BLaER1 treated with 17β-estradiol and CSF1 and Interleukin-3, amounts not matched to agents 10 nM and 100 nM (cell line): Measurements from ENCODE around the gene WBP2NL.

Experiments
- H3K27ac ChIP-seq, 11 experiments: shearing (Covaris generic); formaldehyde crosslinking; 2 replicates each; pipeline ENCODE4 v1.8.1; 2022
- H3K27me3 ChIP-seq, 11 experiments: shearing (Covaris generic); formaldehyde crosslinking; 2 replicates each; pipeline ENCODE4 v1.8.1; 2022
- H3K36me3 ChIP-seq, 11 experiments: shearing (Covaris generic); formaldehyde crosslinking; 2 replicates each; pipeline ENCODE4 v1.8.1; 2022
- H3K4me1 ChIP-seq, 10 experiments: shearing (Covaris generic); formaldehyde crosslinking; 2 replicates each; pipeline ENCODE4 v1.8.1; 2022
- H3K4me2 ChIP-seq, 11 experiments: shearing (Covaris generic); formaldehyde crosslinking; 2 replicates each; pipeline ENCODE4 v1.8.1; 2022
- H3K4me3 ChIP-seq, 10 experiments: shearing (Covaris generic); formaldehyde crosslinking; 2 replicates each; pipeline ENCODE4 v1.8.1; 2022
- H3K9ac ChIP-seq, 11 experiments: shearing (Covaris generic); formaldehyde crosslinking; 2 replicates each; pipeline ENCODE4 v1.8.1; 2022
- H3K9me3 ChIP-seq, 11 experiments: shearing (Covaris generic); formaldehyde crosslinking; replicated peaks in 1 of 11; 2 replicates each; pipeline ENCODE4 v1.8.1; 2022
- H4K20me1 ChIP-seq, 11 experiments: shearing (Covaris generic); formaldehyde crosslinking; 2 replicates each; pipeline ENCODE4 v1.8.1; 2022
- Cebpa-rat ChIP-seq, 11 experiments: shearing (Covaris generic); IDR thresholded peaks; 2 replicates each; pipeline ENCODE4 v1.8.1; 2022

Gene WBP2NL

DNA sequence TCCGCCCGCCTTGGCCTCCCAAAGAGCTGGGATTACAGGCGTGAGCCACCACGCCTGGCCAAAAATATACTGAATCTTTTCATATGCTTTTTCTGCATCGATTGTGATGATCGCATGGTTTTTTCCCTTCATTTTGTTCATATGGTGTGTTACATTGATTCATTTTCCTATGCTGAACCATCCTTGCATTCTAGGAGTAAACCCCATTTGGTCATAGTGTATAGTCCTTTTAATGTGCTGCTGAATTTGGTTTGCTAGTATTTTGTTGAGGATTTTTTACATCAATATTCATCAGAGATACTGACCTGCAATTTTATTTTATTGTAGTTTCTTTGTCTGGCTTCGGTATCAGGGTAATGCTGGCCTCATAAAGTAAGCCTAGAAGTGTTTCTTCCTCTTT is 12.2 kb downstream of the WBP2NL start:
- H3K4me3 ChIP-seq = no peak overlapping the region
- no peak overlapping the region for H3K4me2 ChIP-seq
- no peak overlapping the region for H3K9ac ChIP-seq
- no peak for TF ChIP-seq Cebpa-rat (IDR thresholded peaks at IDR 0.05)
- peaks cover 31 to 45% (median 42%) of the 10 kb centered on the region in 11 experiments for H3K9me3 ChIP-seq
- no peaks in the 10 kb centered on the region for H3K36me3 ChIP-seq
- H3K27ac ChIP-seq = no peak overlapping the region
- H3K4me1 ChIP-seq = no peaks in the 10 kb centered on the region
- H4K20me1 ChIP-seq = no peaks in the 10 kb centered on the region
- H3K27me3 ChIP-seq = no peaks in the 10 kb centered on the region

DNA sequence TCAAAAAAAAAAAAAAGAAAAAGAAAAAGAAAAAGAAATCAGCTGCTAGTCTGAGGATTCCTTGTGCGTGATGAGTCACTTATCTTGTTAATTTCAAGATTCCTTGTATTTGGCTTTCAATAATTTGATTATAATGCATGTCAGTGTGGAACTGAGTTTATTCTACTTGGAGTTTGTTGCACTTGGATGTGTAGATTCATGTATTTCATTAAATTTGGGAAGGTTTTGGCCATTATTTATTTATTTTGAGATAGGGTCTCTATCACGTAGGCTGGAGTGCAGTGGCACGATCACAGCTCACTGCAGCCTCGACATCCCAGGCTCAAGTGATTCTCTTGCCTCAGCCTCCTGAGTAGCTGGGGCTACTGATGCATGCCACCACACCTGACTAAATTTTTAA is 14.8 kb downstream of the WBP2NL start:
- Histone ChIP-seq H3K36me3 (no peaks in the 10 kb centered on the region), H3K9ac (no peak overlapping the region), H3K4me2 (no peak overlapping the region), H3K9me3 (peaks cover 31 to 36% (median 33%) of the 10 kb centered on the region in 11 experiments), H3K27me3 (no peaks in the 10 kb centered on the region), H3K4me1 (no peaks in the 10 kb centered on the region), H3K4me3 (no peak overlapping the region), H4K20me1 (no peaks in the 10 kb centered on the region), H3K27ac (no peak overlapping the region)
- no peak for TF ChIP-seq Cebpa-rat (IDR thresholded peaks at IDR 0.05)

DNA sequence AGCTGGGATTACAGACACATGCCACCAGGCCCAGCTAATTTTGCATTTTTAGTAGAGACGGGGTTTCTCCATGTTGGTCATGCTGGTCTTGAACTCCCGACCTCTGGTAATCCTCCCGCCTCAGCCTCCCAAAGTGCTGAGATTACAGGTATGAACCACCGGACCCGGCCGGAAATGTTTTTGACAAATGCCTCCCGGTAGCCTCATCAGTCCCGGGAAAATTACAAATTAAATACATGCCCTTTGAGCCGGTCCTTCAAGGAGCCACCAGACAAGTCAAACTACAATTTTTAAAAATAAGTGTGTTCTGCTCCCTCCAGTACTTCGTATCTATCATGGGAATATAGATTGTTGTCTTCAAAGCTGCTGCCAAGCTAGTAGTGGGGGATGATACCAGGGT is 17.5 kb downstream of the WBP2NL start:
- Histone ChIP-seq H3K4me3 (no peak overlapping the region), H3K4me2 (no peak overlapping the region), H4K20me1 (no peaks in the 10 kb centered on the region), H3K27ac (no peak overlapping the region), H3K9ac (no peak overlapping the region), H3K4me1 (no peaks in the 10 kb centered on the region), H3K27me3 (no peaks in the 10 kb centered on the region), H3K36me3 (no peaks in the 10 kb centered on the region), H3K9me3 (peaks cover 6 to 8% (median 8%) of the 10 kb centered on the region in 11 experiments; a peak in 21 of 22 replicates)
- TF ChIP-seq Cebpa-rat (IDR thresholded peaks at IDR 0.05) = no peak

DNA sequence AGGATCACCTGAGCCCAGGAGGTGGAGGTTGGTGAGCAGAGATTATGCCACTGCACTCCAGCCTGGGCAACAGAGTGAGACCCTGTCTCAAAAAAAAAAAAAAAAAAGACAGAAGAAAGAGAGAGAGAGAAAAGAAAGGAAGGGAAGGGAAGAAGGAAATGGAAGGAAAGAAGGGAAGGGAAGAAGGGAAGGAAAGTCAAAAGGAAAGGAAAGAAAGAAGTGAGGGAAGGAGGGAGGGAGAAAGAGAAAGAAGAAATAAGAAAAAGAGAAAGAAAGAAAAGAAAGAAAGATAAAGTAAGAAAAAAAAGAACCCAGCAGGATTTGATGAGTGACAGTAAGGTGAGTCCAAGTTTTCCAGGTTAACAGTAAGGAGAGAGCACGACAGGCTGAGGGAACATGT is 19.6 kb downstream of the WBP2NL start:
- H3K27me3 ChIP-seq = no peaks in the 10 kb centered on the region

DNA sequence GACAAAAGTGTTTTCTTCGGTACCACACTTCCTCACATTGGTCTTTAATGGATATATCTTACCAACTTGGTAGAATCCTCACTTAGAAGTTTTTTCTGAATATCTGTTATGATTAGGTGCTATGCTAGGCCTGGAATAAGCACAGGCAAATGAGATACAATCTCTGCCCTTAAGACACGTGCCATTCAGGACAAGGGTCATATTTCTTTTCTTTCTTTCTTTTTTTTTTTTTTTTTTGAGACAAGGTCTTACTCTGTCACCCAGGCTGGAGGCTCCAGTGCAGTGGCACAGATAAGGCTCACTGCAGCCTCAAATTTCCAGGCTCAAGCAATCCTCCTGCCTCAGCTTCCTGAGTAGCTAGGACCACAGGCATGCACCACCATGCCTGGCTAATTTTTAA is 23.0 kb downstream of the WBP2NL start:
- no peak overlapping the region for H3K9ac ChIP-seq
- H3K36me3 ChIP-seq = no peaks in the 10 kb centered on the region
- no peak overlapping the region for H3K27ac ChIP-seq
- no peak overlapping the region; a peak in 1 of 22 replicates for H3K4me2 ChIP-seq
- H3K9me3 ChIP-seq = 0 out of 22 replicates have a peak, but pooled peaks cover 0 to 4% (median 0%) of the 10 kb centered on the region in 11 experiments
- H4K20me1 ChIP-seq = no peaks in the 10 kb centered on the region
- TF ChIP-seq Cebpa-rat (IDR thresholded peaks at IDR 0.05) = no peak
- H3K4me3 ChIP-seq = no peak overlapping the region
- no peaks in the 10 kb centered on the region for H3K27me3 ChIP-seq
- peaks cover 0 to 24% (median 4%) of the 10 kb centered on the region in 10 experiments; a peak in 12 of 20 replicates for H3K4me1 ChIP-seq

More for the DNA sequence above, 19.6 kb downstream of the WBP2NL start:
- Histone ChIP-seq H3K36me3 (no peaks in the 10 kb centered on the region), H3K4me1 (peaks cover 0 to 12% (median 4%) of the 10 kb centered on the region in 10 experiments; a peak in 12 of 20 replicates), H4K20me1 (no peaks in the 10 kb centered on the region), H3K9me3 (no peaks in the 10 kb centered on the region), H3K4me3 (no peak overlapping the region), H3K9ac (no peak overlapping the region), H3K27ac (no peak overlapping the region), H3K4me2 (no peak overlapping the region)
- no peak for TF ChIP-seq Cebpa-rat (IDR thresholded peaks at IDR 0.05)

DNA sequence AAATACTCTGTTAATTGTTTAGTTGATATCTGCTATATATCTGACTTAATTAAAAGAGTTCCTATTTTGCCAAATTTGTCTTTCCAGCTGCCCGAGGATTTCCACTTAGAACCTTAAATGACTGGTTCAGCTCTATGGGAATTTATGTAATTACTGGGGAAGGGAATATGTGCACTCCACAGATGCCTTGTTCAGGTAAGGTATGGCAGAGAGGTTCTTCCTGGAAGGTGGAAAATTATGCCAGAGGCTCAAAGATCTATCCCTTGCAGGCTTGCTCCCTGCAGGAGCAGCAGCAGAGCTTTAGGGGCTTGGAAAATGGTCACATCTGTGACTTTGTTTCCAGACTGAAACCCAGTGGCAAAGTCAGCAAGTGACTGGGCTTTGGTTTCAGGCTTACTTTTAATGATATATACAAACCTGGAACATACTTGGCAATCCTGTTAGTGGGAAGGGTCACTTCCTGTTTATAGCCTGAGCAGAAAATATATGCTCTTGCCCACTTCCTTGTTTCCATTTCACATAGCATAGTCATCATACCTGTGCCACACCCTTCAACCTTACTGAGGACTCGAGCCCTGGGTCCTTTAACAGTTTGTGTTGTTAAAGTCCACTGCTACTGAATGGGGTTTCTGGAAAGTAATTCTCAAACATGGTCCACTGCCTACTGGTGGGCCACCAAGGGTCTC is 23.7 kb downstream of the WBP2NL start:
- H3K9ac ChIP-seq = no peak overlapping the region
- peak overlapping the region in 5 of 11 experiments; percentile 45 to 66 (median 59); a peak in 11 of 22 replicates for H3K4me2 ChIP-seq

DNA sequence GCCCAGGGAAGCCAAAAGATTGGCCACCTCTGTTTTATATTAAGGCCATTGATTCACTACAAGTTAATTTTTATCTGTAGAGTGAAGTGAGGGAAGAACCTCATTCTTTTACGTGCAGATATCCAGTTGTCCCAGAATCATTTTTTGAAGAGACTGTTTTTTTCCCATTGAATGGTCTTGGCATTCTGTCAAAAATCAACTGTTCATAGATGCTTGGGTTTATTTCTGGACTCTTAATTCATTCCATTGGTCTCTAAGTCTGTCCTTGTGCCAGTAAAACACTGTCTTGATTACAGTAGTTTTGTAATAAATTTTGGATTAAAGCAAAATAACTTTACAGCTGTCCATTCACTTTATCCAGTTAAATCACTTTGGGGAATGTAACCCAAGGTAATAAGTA is 26.8 kb downstream of the WBP2NL start:
- H4K20me1 ChIP-seq = no peaks in the 10 kb centered on the region
- H3K4me1 ChIP-seq = peaks cover 0 to 24% (median 4%) of the 10 kb centered on the region in 10 experiments; a peak in 12 of 20 replicates
- H3K4me3 ChIP-seq = no peak overlapping the region
- H3K27me3 ChIP-seq = no peaks in the 10 kb centered on the region
- H3K36me3 ChIP-seq = no peaks in the 10 kb centered on the region
- H3K27ac ChIP-seq = no peak overlapping the region
- TF ChIP-seq Cebpa-rat (IDR thresholded peaks at IDR 0.05) = no peak
- H3K4me2 ChIP-seq = no peak overlapping the region
- no peak overlapping the region for H3K9ac ChIP-seq
- H3K9me3 ChIP-seq = 0 out of 22 replicates have a peak, but pooled peaks cover 0 to 4% (median 0%) of the 10 kb centered on the region in 11 experiments

More for the DNA sequence above, 23.7 kb downstream of the WBP2NL start:
- no peak for TF ChIP-seq Cebpa-rat (IDR thresholded peaks at IDR 0.05)
- Histone ChIP-seq H3K9me3 (0 out of 22 replicates have a peak, but pooled peaks cover 0 to 4% (median 0%) of the 10 kb centered on the region in 11 experiments), H3K4me1 (peaks cover 0 to 24% (median 4%) of the 10 kb centered on the region in 10 experiments; a peak in 12 of 20 replicates), H3K4me3 (no peak overlapping the region), H4K20me1 (no peaks in the 10 kb centered on the region), H3K27me3 (no peaks in the 10 kb centered on the region), H3K36me3 (no peaks in the 10 kb centered on the region), H3K27ac (no peak overlapping the region)

DNA sequence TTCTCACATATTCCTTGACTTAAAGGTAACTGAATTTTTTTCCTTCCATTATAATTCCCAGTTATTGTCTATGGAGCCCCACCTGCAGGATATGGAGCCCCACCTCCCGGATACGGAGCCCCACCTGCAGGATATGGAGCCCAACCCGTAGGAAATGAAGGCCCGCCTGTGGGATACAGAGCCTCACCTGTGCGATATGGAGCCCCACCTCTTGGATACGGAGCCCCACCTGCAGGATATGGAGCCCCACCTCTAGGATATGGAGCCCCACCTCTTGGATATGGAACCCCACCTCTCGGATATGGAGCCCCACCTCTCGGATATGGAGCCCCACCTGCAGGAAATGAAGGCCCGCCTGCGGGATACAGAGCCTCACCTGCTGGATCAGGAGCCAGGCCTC is 28.1 kb downstream of the WBP2NL start:
- Histone ChIP-seq H3K36me3 (no peaks in the 10 kb centered on the region), H3K4me2 (no peak overlapping the region), H3K4me3 (no peak overlapping the region), H3K9me3 (0 out of 22 replicates have a peak, but pooled peaks cover 0 to 4% (median 0%) of the 10 kb centered on the region in 11 experiments), H3K9ac (no peak overlapping the region), H3K27ac (no peak overlapping the region), H3K27me3 (no peaks in the 10 kb centered on the region), H4K20me1 (no peaks in the 10 kb centered on the region), H3K4me1 (peaks cover 0 to 36% (median 4%) of the 10 kb centered on the region in 10 experiments; a peak in 12 of 20 replicates)
- TF ChIP-seq Cebpa-rat (IDR thresholded peaks at IDR 0.05) = no peak

DNA sequence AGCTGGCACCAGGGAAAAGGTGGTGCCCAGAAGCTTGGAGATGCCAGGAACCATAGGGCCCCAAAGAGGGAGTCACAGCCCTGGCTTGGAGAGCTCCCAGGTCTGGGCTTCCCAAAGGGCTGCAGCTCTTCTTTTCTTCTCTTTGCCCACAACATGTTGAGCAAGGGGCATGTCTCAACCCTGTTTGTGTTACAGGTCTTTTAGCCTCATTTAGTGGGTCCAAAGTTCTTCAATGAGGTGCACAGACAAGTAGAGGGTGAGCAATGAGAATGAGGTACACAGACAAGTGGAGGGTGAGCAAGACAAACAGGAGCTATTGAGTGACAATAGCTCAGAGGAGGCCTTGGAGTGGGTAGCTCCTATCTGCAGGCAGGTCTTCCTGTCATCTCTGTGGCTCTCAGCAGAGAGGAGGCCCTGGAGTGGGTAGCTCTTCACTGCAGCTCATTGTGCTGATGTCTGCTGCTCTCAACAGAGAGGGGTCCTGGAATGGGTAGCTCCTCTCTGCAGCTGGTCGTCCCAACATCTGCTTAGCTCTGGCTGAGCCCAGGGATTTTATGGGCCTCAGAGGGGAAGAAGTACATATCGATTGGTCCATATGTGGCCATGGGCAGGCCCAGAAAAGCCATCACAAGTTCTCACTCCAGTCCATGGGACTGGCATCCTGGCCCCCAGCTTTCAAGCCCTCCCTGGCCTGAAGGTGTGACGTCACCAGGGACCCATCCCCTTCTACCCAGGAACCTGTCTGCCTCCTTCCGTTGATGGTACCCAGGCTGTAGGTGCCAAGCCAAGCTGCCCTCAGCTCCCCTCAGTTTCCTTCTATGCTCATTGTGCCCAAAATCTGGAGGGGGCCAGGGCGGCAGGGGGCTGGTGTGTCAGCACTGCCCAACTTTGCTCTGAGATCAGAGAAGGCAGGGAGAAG is 34.9 kb downstream of the WBP2NL start:
- Histone ChIP-seq H3K36me3 (peaks cover 10 to 17% (median 13%) of the 10 kb centered on the region in 11 experiments; a peak in 13 of 22 replicates), H3K4me2 (no peak overlapping the region), H3K27me3 (no peaks in the 10 kb centered on the region), H3K4me1 (peaks cover 0 to 19% (median 0%) of the 10 kb centered on the region in 10 experiments; a peak in 4 of 20 replicates), H3K4me3 (peak overlapping the region in 3 of 10 experiments; percentile 14 to 22 (median 21); a peak in 3 of 20 replicates), H4K20me1 (no peaks in the 10 kb centered on the region), H3K27ac (no peak overlapping the region), H3K9me3 (peaks cover 31 to 45% (median 38%) of the 10 kb centered on the region in 11 experiments), H3K9ac (no peak overlapping the region)
- TF ChIP-seq Cebpa-rat (IDR thresholded peaks at IDR 0.05) = no peak
